ENCODE data around the gene LMTK2. TPM values are rescaled to one million over a fixed set of nuclear protein-coding genes. Genes with fewer than 3 reads are reported as not detected.
"Not testable (repeated sequence)": the region's sequence is repeated elsewhere in the genome, so short reads cannot be mapped to it uniquely, and the experiment has no call there.

The LMTK2 gene
- polyA plus RNA-seq, 3 donors = 2.5 to 7.0 (median 3.4) TPM

GRCh38 chr7:98097042-98097645, 9.5 kb upstream of the LMTK2 start:
- H3K27ac ChIP-seq (ENCODE audit: low read depth, low read length) = no peak overlapping the region
- 84 to 95% (median 93%) methylated on average over 1 of the region's 1 CpG for WGBS, 3 donors

GRCh38 chr7:98100088-98100487, 6.6 kb upstream of the LMTK2 start:
- H3K27ac ChIP-seq (ENCODE audit: low read depth, low read length) = no peak overlapping the region
- 77 to 92% (median 77%) methylated on average over 1 of the region's 1 CpG for WGBS, 3 donors

GRCh38 chr7:98102170-98102569, 4.5 kb upstream of the LMTK2 start:
- WGBS, 3 donors = 65 to 76% (median 70%) methylated on average over 1 of the region's 1 CpG
- no peak overlapping the region for H3K27ac ChIP-seq (ENCODE audit: low read depth, low read length)

GRCh38 chr7:98105942-98106544, 619 bp upstream of the LMTK2 start:
- WGBS, 3 donors = 60 to 72% (median 69%) methylated on average over 6 of the region's 6 CpGs

GRCh38 chr7:98107313-98107721, 655 bp downstream of the LMTK2 start:
- WGBS, 3 donors = 0 to 1% (median 0%) methylated on average over 25 to 32 of the region's 32 CpGs
- H3K27ac ChIP-seq (ENCODE audit: low read depth, low read length) = no peak overlapping the region

More at GRCh38 chr7:98105942-98106544, 619 bp upstream of the LMTK2 start:
- H3K27ac ChIP-seq (ENCODE audit: low read depth, low read length) = no peak overlapping the region

GRCh38 chr7:98110249-98111022, 3.8 kb downstream of the LMTK2 start:
- WGBS, 3 donors = 28 to 67% (median 63%) methylated on average over 11 of the region's 11 CpGs

GRCh38 chr7:98112077-98112476, 5.4 kb downstream of the LMTK2 start:
- 70 to 89% (median 86%) methylated on average over 4 of the region's 4 CpGs for WGBS, 3 donors
- no peak overlapping the region for H3K27ac ChIP-seq (ENCODE audit: low read depth, low read length)

More at GRCh38 chr7:98110249-98111022, 3.8 kb downstream of the LMTK2 start:
- H3K27ac ChIP-seq (ENCODE audit: low read depth, low read length) = no peak overlapping the region

- no peak overlapping the region for H3K27ac ChIP-seq (ENCODE audit: low read depth, low read length)
- 93 to 97% (median 95%) methylated on average over 10 of the region's 10 CpGs for WGBS, 3 donors
These were observed 9.3 kb downstream of the LMTK2 start for GRCh38 chr7:98115746-98116525.

GRCh38 chr7:98116656-98117461, 10.2 kb downstream of the LMTK2 start:
- H3K27ac ChIP-seq (ENCODE audit: low read depth, low read length) = no peak overlapping the region
- whole genome bisulfite sequencing, 3 donors = 44 to 80% (median 68%) methylated on average over 7 of the region's 7 CpGs

- 54 to 70% (median 68%) methylated on average over 10 of the region's 10 CpGs for WGBS, 3 donors
- no peak overlapping the region for H3K27ac ChIP-seq (ENCODE audit: low read depth, low read length)
These were observed 12.7 kb downstream of the LMTK2 start for GRCh38 chr7:98119256-98119918.

GRCh38 chr7:98120559-98120958, 13.9 kb downstream of the LMTK2 start:
- H3K27ac ChIP-seq (ENCODE audit: low read depth, low read length) = no peak overlapping the region
- 50 to 59% (median 58%) methylated on average over 4 of the region's 4 CpGs for WGBS, 3 donors

- not testable (repeated sequence) for H3K27ac ChIP-seq (ENCODE audit: low read depth, low read length)
- 79 to 90% (median 89%) methylated on average over 7 of the region's 7 CpGs for WGBS, 3 donors
These were observed 14.7 kb downstream of the LMTK2 start for GRCh38 chr7:98121388-98121787.

GRCh38 chr7:98123365-98123696, 16.7 kb downstream of the LMTK2 start:
- 83 to 95% (median 89%) methylated on average over 4 of the region's 4 CpGs for WGBS, 3 donors
- no peak overlapping the region for H3K27ac ChIP-seq (ENCODE audit: low read depth, low read length)

- no peak overlapping the region for H3K27ac ChIP-seq (ENCODE audit: low read depth, low read length)
- 54 to 84% (median 68%) methylated on average over 6 of the region's 6 CpGs for WGBS, 3 donors
These were observed 19.1 kb downstream of the LMTK2 start for GRCh38 chr7:98125759-98126158.

- no peak overlapping the region for H3K27ac ChIP-seq (ENCODE audit: low read depth, low read length)
- WGBS, 3 donors = 76 to 82% (median 79%) methylated on average over 13 of the region's 13 CpGs
These were observed 19.9 kb downstream of the LMTK2 start for GRCh38 chr7:98126311-98127142.

- WGBS, 3 donors = 95 to 97% (median 97%) methylated on average over 8 of the region's 8 CpGs
- no peak overlapping the region for H3K27ac ChIP-seq (ENCODE audit: low read depth, low read length)
These were observed 21.7 kb downstream of the LMTK2 start for GRCh38 chr7:98128346-98128745.

GRCh38 chr7:98130959-98131358, 24.3 kb downstream of the LMTK2 start:
- H3K27ac ChIP-seq (ENCODE audit: low read depth, low read length) = no peak overlapping the region
- 40 to 62% (median 56%) methylated on average over 4 of the region's 4 CpGs for WGBS, 3 donors

Measured in adipose tissue (tissue), 3 donors.